Measurements from ENCODE around the gene ADGRL3.

The ADGRL3 gene

GRCh38 chr4:61194571-61194970 is 5.6 kb upstream of the ADGRL3 start:
- Histone ChIP-seq H3K9ac (ENCODE audit: low read depth, low read length) (no peak overlapping the region), H3K4me3 (ENCODE audit: low read depth, low read length) (no peak overlapping the region), H3K4me1 (ENCODE audit: control insufficient read depth, insufficient read depth, low read length) (peaks cover 5% of the 10 kb centered on the region), H3K27me3 (ENCODE audit: control insufficient read depth, insufficient read depth, low read length) (peaks cover 15% of the 10 kb centered on the region), H3K36me3 (ENCODE audit: control insufficient read depth, insufficient read depth, low read length) (no peaks in the 10 kb centered on the region), H3K9me3 (ENCODE audit: control insufficient read depth, insufficient read depth, low read length) (no peaks in the 10 kb centered on the region)

- peaks cover 16% of the 10 kb centered on the region for H3K27me3 ChIP-seq (ENCODE audit: control insufficient read depth, insufficient read depth, low read length)
- no peaks in the 10 kb centered on the region for H3K9me3 ChIP-seq (ENCODE audit: control insufficient read depth, insufficient read depth, low read length)
- no peak overlapping the region for H3K4me3 ChIP-seq (ENCODE audit: low read depth, low read length)
- H3K36me3 ChIP-seq (ENCODE audit: control insufficient read depth, insufficient read depth, low read length) = no peaks in the 10 kb centered on the region
- H3K9ac ChIP-seq (ENCODE audit: low read depth, low read length) = no peak overlapping the region
- peaks cover 6% of the 10 kb centered on the region for H3K4me1 ChIP-seq (ENCODE audit: control insufficient read depth, insufficient read depth, low read length)
Measured at GRCh38 chr4:61195101-61195500, 5.0 kb upstream of the ADGRL3 start.

GRCh38 chr4:61198686-61199085 is 1.4 kb upstream of the ADGRL3 start:
- H3K9me3 ChIP-seq (ENCODE audit: control insufficient read depth, insufficient read depth, low read length) = no peaks in the 10 kb centered on the region
- peaks cover 40% of the 10 kb centered on the region for H3K27me3 ChIP-seq (ENCODE audit: control insufficient read depth, insufficient read depth, low read length)
- H3K4me1 ChIP-seq (ENCODE audit: control insufficient read depth, insufficient read depth, low read length) = peaks cover 9% of the 10 kb centered on the region
- no peaks in the 10 kb centered on the region for H3K36me3 ChIP-seq (ENCODE audit: control insufficient read depth, insufficient read depth, low read length)
- H3K9ac ChIP-seq (ENCODE audit: low read depth, low read length) = no peak overlapping the region
- H3K4me3 ChIP-seq (ENCODE audit: low read depth, low read length) = no peak overlapping the region

GRCh38 chr4:61199873-61200186 is 296 bp upstream of the ADGRL3 start:
- H3K27me3 ChIP-seq (ENCODE audit: control insufficient read depth, insufficient read depth, low read length) = peaks cover 52% of the 10 kb centered on the region
- H3K4me3 ChIP-seq (ENCODE audit: low read depth, low read length) = peak overlapping the region; percentile 70
- peaks cover 9% of the 10 kb centered on the region for H3K4me1 ChIP-seq (ENCODE audit: control insufficient read depth, insufficient read depth, low read length)
- no peak overlapping the region for H3K9ac ChIP-seq (ENCODE audit: low read depth, low read length)
- H3K36me3 ChIP-seq (ENCODE audit: control insufficient read depth, insufficient read depth, low read length) = no peaks in the 10 kb centered on the region
- no peaks in the 10 kb centered on the region for H3K9me3 ChIP-seq (ENCODE audit: control insufficient read depth, insufficient read depth, low read length)

- Histone ChIP-seq H3K9ac (ENCODE audit: low read depth, low read length) (peak overlapping the region; percentile 47), H3K9me3 (ENCODE audit: control insufficient read depth, insufficient read depth, low read length) (no peaks in the 10 kb centered on the region), H3K4me1 (ENCODE audit: control insufficient read depth, insufficient read depth, low read length) (peaks cover 20% of the 10 kb centered on the region), H3K4me3 (ENCODE audit: low read depth, low read length) (peak overlapping the region; percentile 70), H3K27me3 (ENCODE audit: control insufficient read depth, insufficient read depth, low read length) (peaks cover 57% of the 10 kb centered on the region), H3K36me3 (ENCODE audit: control insufficient read depth, insufficient read depth, low read length) (no peaks in the 10 kb centered on the region)
Measured at GRCh38 chr4:61200916-61201526, 895 bp downstream of the ADGRL3 start.

GRCh38 chr4:61201561-61201960 is 1.4 kb downstream of the ADGRL3 start:
- peak overlapping the region; percentile 70 for H3K4me3 ChIP-seq (ENCODE audit: low read depth, low read length)
- no peaks in the 10 kb centered on the region for H3K36me3 ChIP-seq (ENCODE audit: control insufficient read depth, insufficient read depth, low read length)
- H3K4me1 ChIP-seq (ENCODE audit: control insufficient read depth, insufficient read depth, low read length) = peaks cover 20% of the 10 kb centered on the region
- H3K27me3 ChIP-seq (ENCODE audit: control insufficient read depth, insufficient read depth, low read length) = peaks cover 57% of the 10 kb centered on the region
- H3K9ac ChIP-seq (ENCODE audit: low read depth, low read length) = peak overlapping the region; percentile 47
- no peaks in the 10 kb centered on the region for H3K9me3 ChIP-seq (ENCODE audit: control insufficient read depth, insufficient read depth, low read length)

GRCh38 chr4:61201961-61202637 is 2.0 kb downstream of the ADGRL3 start:
- peaks cover 20% of the 10 kb centered on the region for H3K4me1 ChIP-seq (ENCODE audit: control insufficient read depth, insufficient read depth, low read length)
- H3K9me3 ChIP-seq (ENCODE audit: control insufficient read depth, insufficient read depth, low read length) = no peaks in the 10 kb centered on the region
- peaks cover 57% of the 10 kb centered on the region for H3K27me3 ChIP-seq (ENCODE audit: control insufficient read depth, insufficient read depth, low read length)
- no peak overlapping the region for H3K9ac ChIP-seq (ENCODE audit: low read depth, low read length)
- H3K4me3 ChIP-seq (ENCODE audit: low read depth, low read length) = peak overlapping the region; percentile 70
- H3K36me3 ChIP-seq (ENCODE audit: control insufficient read depth, insufficient read depth, low read length) = no peaks in the 10 kb centered on the region

GRCh38 chr4:61202638-61203435 is 2.7 kb downstream of the ADGRL3 start:
- H3K36me3 ChIP-seq (ENCODE audit: control insufficient read depth, insufficient read depth, low read length) = no peaks in the 10 kb centered on the region
- peak overlapping the region; percentile 70 for H3K4me3 ChIP-seq (ENCODE audit: low read depth, low read length)
- H3K4me1 ChIP-seq (ENCODE audit: control insufficient read depth, insufficient read depth, low read length) = peaks cover 20% of the 10 kb centered on the region
- H3K27me3 ChIP-seq (ENCODE audit: control insufficient read depth, insufficient read depth, low read length) = peaks cover 54% of the 10 kb centered on the region
- H3K9ac ChIP-seq (ENCODE audit: low read depth, low read length) = no peak overlapping the region
- H3K9me3 ChIP-seq (ENCODE audit: control insufficient read depth, insufficient read depth, low read length) = no peaks in the 10 kb centered on the region

GRCh38 chr4:61203436-61203790 is 3.3 kb downstream of the ADGRL3 start:
- Histone ChIP-seq H3K9me3 (ENCODE audit: control insufficient read depth, insufficient read depth, low read length) (no peaks in the 10 kb centered on the region), H3K4me3 (ENCODE audit: low read depth, low read length) (peak overlapping the region; percentile 70), H3K9ac (ENCODE audit: low read depth, low read length) (no peak overlapping the region), H3K27me3 (ENCODE audit: control insufficient read depth, insufficient read depth, low read length) (peaks cover 53% of the 10 kb centered on the region), H3K36me3 (ENCODE audit: control insufficient read depth, insufficient read depth, low read length) (no peaks in the 10 kb centered on the region), H3K4me1 (ENCODE audit: control insufficient read depth, insufficient read depth, low read length) (peaks cover 20% of the 10 kb centered on the region)

GRCh38 chr4:61204353-61205060 is 4.4 kb downstream of the ADGRL3 start:
- no peak overlapping the region for H3K4me3 ChIP-seq (ENCODE audit: low read depth, low read length)
- no peaks in the 10 kb centered on the region for H3K9me3 ChIP-seq (ENCODE audit: control insufficient read depth, insufficient read depth, low read length)
- peaks cover 15% of the 10 kb centered on the region for H3K4me1 ChIP-seq (ENCODE audit: control insufficient read depth, insufficient read depth, low read length)
- no peaks in the 10 kb centered on the region for H3K36me3 ChIP-seq (ENCODE audit: control insufficient read depth, insufficient read depth, low read length)
- H3K27me3 ChIP-seq (ENCODE audit: control insufficient read depth, insufficient read depth, low read length) = peaks cover 43% of the 10 kb centered on the region
- no peak overlapping the region for H3K9ac ChIP-seq (ENCODE audit: low read depth, low read length)

- Histone ChIP-seq H3K9ac (ENCODE audit: low read depth, low read length) (no peak overlapping the region), H3K9me3 (ENCODE audit: control insufficient read depth, insufficient read depth, low read length) (no peaks in the 10 kb centered on the region), H3K4me1 (ENCODE audit: control insufficient read depth, insufficient read depth, low read length) (peaks cover 16% of the 10 kb centered on the region), H3K27me3 (ENCODE audit: control insufficient read depth, insufficient read depth, low read length) (peaks cover 41% of the 10 kb centered on the region), H3K36me3 (ENCODE audit: control insufficient read depth, insufficient read depth, low read length) (no peaks in the 10 kb centered on the region), H3K4me3 (ENCODE audit: low read depth, low read length) (peak overlapping the region; percentile 2)
Measured at GRCh38 chr4:61205066-61205465, 4.9 kb downstream of the ADGRL3 start.
